GM18868 (cell line): Measurements from ENCODE around the gene HHLA2.
A peak's percentile ranks its signal among the peaks of the same experiment; 100 is the strongest.
"Not testable (repeated sequence)": the region's sequence is repeated elsewhere in the genome, so short reads cannot be mapped to it uniquely, and the experiment has no call there.

ENCODE experiments used
- ATAC-seq: cut with Tn5 transposase; IDR thresholded peaks from one replicate; pipeline ENCODE4 v1.9.1; 2021; ENCODE audit warnings: mild to moderate bottlenecking, moderate library complexity; ENCODE audit not compliant: unreplicated experiment

Gene HHLA2

GRCh38 chr3:108341911-108342310 is 45.6 kb downstream of the HHLA2 start:
- ATAC-seq: no peak

- ATAC-seq: peak; percentile 91
Observed at GRCh38 chr3:108342837-108343486, 46.6 kb downstream of the HHLA2 start.

- no peak for ATAC-seq
Observed at GRCh38 chr3:108343491-108343890, 47.1 kb downstream of the HHLA2 start.

GRCh38 chr3:108345492-108346205 is 49.3 kb downstream of the HHLA2 start:
- no peak for ATAC-seq

GRCh38 chr3:108346301-108347227 is 50.2 kb downstream of the HHLA2 start:
- no peak for ATAC-seq

- ATAC-seq: no peak
Observed at GRCh38 chr3:108352176-108352575, 55.8 kb downstream of the HHLA2 start.

- no peak for ATAC-seq
Observed at GRCh38 chr3:108354562-108354961, 58.2 kb downstream of the HHLA2 start.

GRCh38 chr3:108357042-108357441 is 60.7 kb downstream of the HHLA2 start:
- ATAC-seq: no peak

- no peak for ATAC-seq
Observed at GRCh38 chr3:108359011-108359410, 62.7 kb downstream of the HHLA2 start.

- ATAC-seq: no peak
Observed at GRCh38 chr3:108376026-108376425, 79.7 kb downstream of the HHLA2 start.

- no peak for ATAC-seq
Observed at GRCh38 chr3:108377384-108377783, 81.0 kb downstream of the HHLA2 start.

- ATAC-seq: no peak
Observed at GRCh38 chr3:108378153-108378951, 82.0 kb downstream of the HHLA2 start.

GRCh38 chr3:108378952-108379342 is 82.6 kb downstream of the HHLA2 start:
- ATAC-seq: not testable (repeated sequence)

- no peak for ATAC-seq
Observed at GRCh38 chr3:108380128-108380795, 83.9 kb downstream of the HHLA2 start.

GRCh38 chr3:108381529-108382140 is 85.3 kb downstream of the HHLA2 start:
- no peak for ATAC-seq

- ATAC-seq: no peak
Observed at GRCh38 chr3:108383306-108383705, 87.0 kb downstream of the HHLA2 start.

GRCh38 chr3:108387063-108387462 is 90.7 kb downstream of the HHLA2 start:
- no peak for ATAC-seq

GRCh38 chr3:108388136-108389132 is 92.1 kb downstream of the HHLA2 start:
- peak; percentile 77 for ATAC-seq
